Measurements from ENCODE around the gene CLIC4. TPM values are rescaled to one million over a fixed set of nuclear protein-coding genes. Genes with fewer than 3 reads are reported as not detected.

CLIC4 gene
- polyA plus RNA-seq, 2 donors, result 15.3 to 29.8 TPM

GRCh38 chr1:24875257-24875656 is 130.0 kb downstream of the CLIC4 start:
- Histone ChIP-seq H3K27ac (ENCODE audit: low read depth in 2 of 2, low read length in 1 of 2) (no peak overlapping the region), H3K4me1 (ENCODE audit: control insufficient read depth in 2 of 2, insufficient read depth in 2 of 2, low read length in 1 of 2) (peaks cover 2 to 4% of the 10 kb centered on the region in 2 donors), H3K27me3 (ENCODE audit: control insufficient read depth in 1 of 2, insufficient read depth in 2 of 2, low read length in 2 of 2) (no peaks in the 10 kb centered on the region), H3K4me3 (ENCODE audit: low read depth in 1 of 2, low read length in 2 of 2) (no peak overlapping the region), H3K9me3 (ENCODE audit: control insufficient read depth in 2 of 2, insufficient read depth in 1 of 2, low read depth in 1 of 2, low read length in 1 of 2) (peaks cover 0 to 3% of the 10 kb centered on the region in 2 donors), H3K36me3 (ENCODE audit: control insufficient read depth in 2 of 2, insufficient read depth in 2 of 2, low read length in 1 of 2) (no peaks in the 10 kb centered on the region)
- 70 to 72% methylated on average over 8 of the region's 8 CpGs for WGBS, 2 donors

- Histone ChIP-seq H3K27me3 (ENCODE audit: control insufficient read depth in 1 of 2, insufficient read depth in 2 of 2, low read length in 2 of 2) (no peaks in the 10 kb centered on the region), H3K4me1 (ENCODE audit: control insufficient read depth in 2 of 2, insufficient read depth in 2 of 2, low read length in 1 of 2) (peaks cover 2 to 4% of the 10 kb centered on the region in 2 donors), H3K36me3 (ENCODE audit: control insufficient read depth in 2 of 2, insufficient read depth in 2 of 2, low read length in 1 of 2) (no peaks in the 10 kb centered on the region), H3K9me3 (ENCODE audit: control insufficient read depth in 2 of 2, insufficient read depth in 1 of 2, low read depth in 1 of 2, low read length in 1 of 2) (peaks cover 0 to 3% of the 10 kb centered on the region in 2 donors), H3K27ac (ENCODE audit: low read depth in 2 of 2, low read length in 1 of 2) (no peak overlapping the region), H3K4me3 (ENCODE audit: low read depth in 1 of 2, low read length in 2 of 2) (no peak overlapping the region)
- WGBS, 2 donors, result 45 to 74% methylated on average over 3 to 8 of the region's 8 CpGs
Observed at GRCh38 chr1:24875991-24876506, 130.8 kb downstream of the CLIC4 start.

GRCh38 chr1:24878045-24878444 is 132.8 kb downstream of the CLIC4 start:
- no peak overlapping the region for H3K27ac ChIP-seq (ENCODE audit: low read depth in 2 of 2, low read length in 1 of 2)
- peaks cover 2 to 4% of the 10 kb centered on the region in 2 donors for H3K4me1 ChIP-seq (ENCODE audit: control insufficient read depth in 2 of 2, insufficient read depth in 2 of 2, low read length in 1 of 2)
- no peaks in the 10 kb centered on the region for H3K27me3 ChIP-seq (ENCODE audit: control insufficient read depth in 1 of 2, insufficient read depth in 2 of 2, low read length in 2 of 2)
- 81 to 83% methylated on average over 6 of the region's 6 CpGs for WGBS, 2 donors
- no peak overlapping the region for H3K4me3 ChIP-seq (ENCODE audit: low read depth in 1 of 2, low read length in 2 of 2)
- H3K9me3 ChIP-seq (ENCODE audit: control insufficient read depth in 2 of 2, insufficient read depth in 1 of 2, low read depth in 1 of 2, low read length in 1 of 2), result peaks cover 0 to 3% of the 10 kb centered on the region in 2 donors
- no peaks in the 10 kb centered on the region for H3K36me3 ChIP-seq (ENCODE audit: control insufficient read depth in 2 of 2, insufficient read depth in 2 of 2, low read length in 1 of 2)

- 79 to 83% methylated on average over 7 of the region's 7 CpGs for WGBS, 2 donors
- Histone ChIP-seq H3K4me1 (ENCODE audit: control insufficient read depth in 2 of 2, insufficient read depth in 2 of 2, low read length in 1 of 2) (peaks cover 2 to 4% of the 10 kb centered on the region in 2 donors), H3K4me3 (ENCODE audit: low read depth in 1 of 2, low read length in 2 of 2) (no peak overlapping the region), H3K27ac (ENCODE audit: low read depth in 2 of 2, low read length in 1 of 2) (no peak overlapping the region), H3K36me3 (ENCODE audit: control insufficient read depth in 2 of 2, insufficient read depth in 2 of 2, low read length in 1 of 2) (no peaks in the 10 kb centered on the region), H3K9me3 (ENCODE audit: control insufficient read depth in 2 of 2, insufficient read depth in 1 of 2, low read depth in 1 of 2, low read length in 1 of 2) (peaks cover 0 to 3% of the 10 kb centered on the region in 2 donors), H3K27me3 (ENCODE audit: control insufficient read depth in 1 of 2, insufficient read depth in 2 of 2, low read length in 2 of 2) (no peaks in the 10 kb centered on the region)
Observed at GRCh38 chr1:24878775-24879742, 133.8 kb downstream of the CLIC4 start.

- Histone ChIP-seq H3K4me1 (ENCODE audit: control insufficient read depth in 2 of 2, insufficient read depth in 2 of 2, low read length in 1 of 2) (no peaks in the 10 kb centered on the region), H3K36me3 (ENCODE audit: control insufficient read depth in 2 of 2, insufficient read depth in 2 of 2, low read length in 1 of 2) (no peaks in the 10 kb centered on the region), H3K27me3 (ENCODE audit: control insufficient read depth in 1 of 2, insufficient read depth in 2 of 2, low read length in 2 of 2) (no peaks in the 10 kb centered on the region), H3K27ac (ENCODE audit: low read depth in 2 of 2, low read length in 1 of 2) (no peak overlapping the region), H3K4me3 (ENCODE audit: low read depth in 1 of 2, low read length in 2 of 2) (no peak overlapping the region), H3K9me3 (ENCODE audit: control insufficient read depth in 2 of 2, insufficient read depth in 1 of 2, low read depth in 1 of 2, low read length in 1 of 2) (peaks cover 0 to 3% of the 10 kb centered on the region in 2 donors)
- 43 to 44% methylated on average over 1 of the region's 1 CpG for WGBS, 2 donors
Observed at GRCh38 chr1:24881034-24881433, 135.8 kb downstream of the CLIC4 start.

GRCh38 chr1:24884751-24885150 is 139.5 kb downstream of the CLIC4 start:
- Histone ChIP-seq H3K9me3 (ENCODE audit: control insufficient read depth in 2 of 2, insufficient read depth in 1 of 2, low read depth in 1 of 2, low read length in 1 of 2) (no peaks in the 10 kb centered on the region), H3K4me3 (ENCODE audit: low read depth in 1 of 2, low read length in 2 of 2) (no peak overlapping the region), H3K27me3 (ENCODE audit: control insufficient read depth in 1 of 2, insufficient read depth in 2 of 2, low read length in 2 of 2) (no peaks in the 10 kb centered on the region), H3K36me3 (ENCODE audit: control insufficient read depth in 2 of 2, insufficient read depth in 2 of 2, low read length in 1 of 2) (peaks cover 0 to 3% of the 10 kb centered on the region in 2 donors), H3K4me1 (ENCODE audit: control insufficient read depth in 2 of 2, insufficient read depth in 2 of 2, low read length in 1 of 2) (no peaks in the 10 kb centered on the region), H3K27ac (ENCODE audit: low read depth in 2 of 2, low read length in 1 of 2) (no peak overlapping the region)

- Histone ChIP-seq H3K36me3 (ENCODE audit: control insufficient read depth in 2 of 2, insufficient read depth in 2 of 2, low read length in 1 of 2) (peaks cover 0 to 3% of the 10 kb centered on the region in 2 donors), H3K27ac (ENCODE audit: low read depth in 2 of 2, low read length in 1 of 2) (no peak overlapping the region), H3K9me3 (ENCODE audit: control insufficient read depth in 2 of 2, insufficient read depth in 1 of 2, low read depth in 1 of 2, low read length in 1 of 2) (no peaks in the 10 kb centered on the region), H3K4me3 (ENCODE audit: low read depth in 1 of 2, low read length in 2 of 2) (no peak overlapping the region), H3K27me3 (ENCODE audit: control insufficient read depth in 1 of 2, insufficient read depth in 2 of 2, low read length in 2 of 2) (no peaks in the 10 kb centered on the region), H3K4me1 (ENCODE audit: control insufficient read depth in 2 of 2, insufficient read depth in 2 of 2, low read length in 1 of 2) (no peaks in the 10 kb centered on the region)
- WGBS, 2 donors, result 67 to 81% methylated on average over 1 of the region's 1 CpG
Observed at GRCh38 chr1:24886241-24886640, 141.0 kb downstream of the CLIC4 start.

- no peak overlapping the region for H3K27ac ChIP-seq (ENCODE audit: low read depth in 2 of 2, low read length in 1 of 2)
- no peaks in the 10 kb centered on the region for H3K4me1 ChIP-seq (ENCODE audit: control insufficient read depth in 2 of 2, insufficient read depth in 2 of 2, low read length in 1 of 2)
- H3K27me3 ChIP-seq (ENCODE audit: control insufficient read depth in 1 of 2, insufficient read depth in 2 of 2, low read length in 2 of 2), result no peaks in the 10 kb centered on the region
- H3K9me3 ChIP-seq (ENCODE audit: control insufficient read depth in 2 of 2, insufficient read depth in 1 of 2, low read depth in 1 of 2, low read length in 1 of 2), result no peaks in the 10 kb centered on the region
- peaks cover 0 to 3% of the 10 kb centered on the region in 2 donors for H3K36me3 ChIP-seq (ENCODE audit: control insufficient read depth in 2 of 2, insufficient read depth in 2 of 2, low read length in 1 of 2)
- WGBS, 2 donors, result 90 to 93% methylated on average over 9 of the region's 9 CpGs
- H3K4me3 ChIP-seq (ENCODE audit: low read depth in 1 of 2, low read length in 2 of 2), result no peak overlapping the region
Observed at GRCh38 chr1:24888061-24888970, 143.1 kb downstream of the CLIC4 start.

- H3K4me1 ChIP-seq (ENCODE audit: control insufficient read depth in 2 of 2, insufficient read depth in 2 of 2, low read length in 1 of 2), result no peaks in the 10 kb centered on the region
- H3K27me3 ChIP-seq (ENCODE audit: control insufficient read depth in 1 of 2, insufficient read depth in 2 of 2, low read length in 2 of 2), result no peaks in the 10 kb centered on the region
- H3K27ac ChIP-seq (ENCODE audit: low read depth in 2 of 2, low read length in 1 of 2), result no peak overlapping the region
- H3K9me3 ChIP-seq (ENCODE audit: control insufficient read depth in 2 of 2, insufficient read depth in 1 of 2, low read depth in 1 of 2, low read length in 1 of 2), result no peaks in the 10 kb centered on the region
- peaks cover 0 to 3% of the 10 kb centered on the region in 2 donors for H3K36me3 ChIP-seq (ENCODE audit: control insufficient read depth in 2 of 2, insufficient read depth in 2 of 2, low read length in 1 of 2)
- 76 to 81% methylated on average over 4 of the region's 4 CpGs for WGBS, 2 donors
- no peak overlapping the region for H3K4me3 ChIP-seq (ENCODE audit: low read depth in 1 of 2, low read length in 2 of 2)
Observed at GRCh38 chr1:24888971-24889676, 143.9 kb downstream of the CLIC4 start.
